Neural progenitor cell (in vitro differentiated cells): Measurements from ENCODE around the gene MCTP2. TPM values are rescaled to one million over a fixed set of nuclear protein-coding genes. Genes with fewer than 3 reads are reported as not detected.

Experiments used
- DNase-seq: peaks from one replicate; pipeline ENCODE4 v3.0.0-alpha.2; 2016; ENCODE audit warnings: low spot score
- H2AFZ ChIP-seq: fragments of 200-600 bp; sonication (generic); replicated peaks from 2 replicates; pipeline ENCODE4 v1.6.1; 2016; ENCODE audit warnings: antibody characterized with exemption
- H3F3A ChIP-seq: fragments of 200-600 bp; sonication (generic); 2 replicates; pipeline ENCODE4 v1.6.1; 2016; ENCODE audit warnings: antibody characterized with exemption, low read depth
- H3K27ac ChIP-seq: fragments of 200-600 bp; sonication (generic); 2 replicates; pipeline ENCODE4 v1.5.1; 2016; ENCODE audit warnings: mild to moderate bottlenecking
- H3K27me3 ChIP-seq: fragments of 200-600 bp; sonication (generic); 2 replicates; pipeline ENCODE4 v1.6.1; 2016; ENCODE audit warnings: mild to moderate bottlenecking, moderate library complexity
- H3K36me3 ChIP-seq: fragments of 200-600 bp; sonication (generic); 2 replicates; pipeline ENCODE4 v1.5.1; 2016
- H3K4me1 ChIP-seq: fragments of 200-600 bp; sonication (generic); 2 replicates; pipeline ENCODE4 v1.6.1; 2016; ENCODE audit warnings: mixed run types
- H3K4me2 ChIP-seq: fragments of 200-600 bp; sonication (generic); 2 replicates; pipeline ENCODE4 v1.6.1; 2016
- H3K4me3 ChIP-seq: fragments of 200-600 bp; sonication (generic); 2 replicates; pipeline ENCODE4 v1.5.1; 2016
- H3K79me2 ChIP-seq: fragments of 200-600 bp; sonication (generic); 2 replicates; pipeline ENCODE4 v1.6.1; 2016; ENCODE audit warnings: low read depth
- H3K9ac ChIP-seq: fragments of 200-600 bp; sonication (generic); 2 replicates; pipeline ENCODE4 v1.6.1; 2016
- H3K9me3 ChIP-seq: fragments of 200-600 bp; sonication (generic); 2 replicates; pipeline ENCODE4 v1.5.1; 2016; ENCODE audit warnings: low read depth
- H4K20me1 ChIP-seq: fragments of 200-600 bp; sonication (generic); 2 replicates; pipeline ENCODE4 v1.6.1; 2016; ENCODE audit warnings: low read depth
- H3K27ac Mint-ChIP-seq: 3 replicates; pipeline ENCODE4 v1.8.0; 2021; ENCODE audit warnings: mixed read lengths
- H3K27me3 Mint-ChIP-seq: 2 replicates; pipeline ENCODE4 v1.8.0; 2022; ENCODE audit warnings: low read depth, mild to moderate bottlenecking, inconsistent platforms, moderate library complexity, mixed read lengths; ENCODE audit not compliant: insufficient read depth
- H3K36me3 Mint-ChIP-seq: 3 replicates; pipeline ENCODE4 v1.8.0; 2021; ENCODE audit warnings: mixed read lengths
- H3K4me1 Mint-ChIP-seq: 3 replicates; pipeline ENCODE4 v1.8.0; 2021; ENCODE audit warnings: mixed read lengths
- H3K4me3 Mint-ChIP-seq: 3 replicates; pipeline ENCODE4 v1.8.0; 2021; ENCODE audit warnings: mild to moderate bottlenecking, moderate library complexity, mixed read lengths
- H3K9me3 Mint-ChIP-seq: 3 replicates; pipeline ENCODE4 v1.8.0; 2020; ENCODE audit warnings: mixed read lengths
- EZH2 ChIP-seq: fragments of 200-600 bp; sonication (generic); IDR thresholded peaks from 2 replicates; pipeline ENCODE4 v1.6.1; 2017; ENCODE audit warnings: antibody characterized with exemption, mild to moderate bottlenecking, moderate library complexity
- EZH2phosphoT487 ChIP-seq: fragments of 200-600 bp; sonication (generic); IDR thresholded peaks from 2 replicates; pipeline ENCODE4 v1.6.1; 2017; ENCODE audit warnings: antibody characterized with exemption
- total RNA-seq: library from RNA; depleted of rRNA; stranded (reverse); fragments of >200 nt; gene quantifications from 2 replicates; pipeline ENCODE4 v1.2.3, GENCODE V29; 2015; ENCODE audit warnings: low replicate concordance
- TF ChIP-seq, protein P1 (sequence below): fragments of 200-600 bp; sonication (generic); IDR thresholded peaks from 2 replicates; pipeline ENCODE4 v1.5.1; 2017; ENCODE audit warnings: antibody characterized with exemption, mild to moderate bottlenecking

Gene MCTP2
- total RNA-seq, 1 donor from 2014 or later: 0.17 TPM

DNA sequence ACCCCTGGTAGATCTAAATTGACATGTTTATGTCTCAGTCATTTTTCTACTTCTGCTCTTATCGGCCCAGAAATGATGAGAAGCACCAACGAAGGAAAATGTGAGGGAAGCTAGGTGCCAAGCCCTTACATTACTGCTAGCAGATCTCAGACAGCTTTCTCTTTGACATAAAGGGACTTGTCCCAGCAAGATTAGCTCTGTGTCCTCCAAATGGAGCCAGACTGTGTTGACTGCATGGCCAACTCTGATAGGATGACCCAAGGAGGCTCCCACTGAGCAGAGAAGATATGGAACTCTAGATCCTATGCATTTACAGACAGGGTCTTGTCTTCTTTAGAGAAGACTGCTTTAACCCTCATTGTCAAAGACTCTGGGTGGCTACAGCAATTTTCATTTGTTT lies 2.8 kb upstream of the MCTP2 start:
- Mint-ChIP-seq H3K27ac (no peak overlapping the region), H3K4me3 (no peak overlapping the region), H3K27me3 (peaks cover 21% of the 10 kb centered on the region), H3K36me3 (no peaks in the 10 kb centered on the region), H3K4me1 (peaks cover 8% of the 10 kb centered on the region), H3K9me3 (no peaks in the 10 kb centered on the region)
- peaks cover 8% of the 10 kb centered on the region for H3F3A ChIP-seq
- H4K20me1 ChIP-seq: no peaks in the 10 kb centered on the region
- no peaks in the 10 kb centered on the region for H3K36me3 ChIP-seq
- H3K27ac ChIP-seq: no peak overlapping the region
- no peaks in the 10 kb centered on the region for H3K9me3 ChIP-seq
- no peaks in the 10 kb centered on the region for H3K4me1 ChIP-seq
- no peak overlapping the region for H2AFZ ChIP-seq
- no peak for DNase-seq
- no peak for TF ChIP-seq EZH2phosphoT487
- TF ChIP-seq, protein P1, sequence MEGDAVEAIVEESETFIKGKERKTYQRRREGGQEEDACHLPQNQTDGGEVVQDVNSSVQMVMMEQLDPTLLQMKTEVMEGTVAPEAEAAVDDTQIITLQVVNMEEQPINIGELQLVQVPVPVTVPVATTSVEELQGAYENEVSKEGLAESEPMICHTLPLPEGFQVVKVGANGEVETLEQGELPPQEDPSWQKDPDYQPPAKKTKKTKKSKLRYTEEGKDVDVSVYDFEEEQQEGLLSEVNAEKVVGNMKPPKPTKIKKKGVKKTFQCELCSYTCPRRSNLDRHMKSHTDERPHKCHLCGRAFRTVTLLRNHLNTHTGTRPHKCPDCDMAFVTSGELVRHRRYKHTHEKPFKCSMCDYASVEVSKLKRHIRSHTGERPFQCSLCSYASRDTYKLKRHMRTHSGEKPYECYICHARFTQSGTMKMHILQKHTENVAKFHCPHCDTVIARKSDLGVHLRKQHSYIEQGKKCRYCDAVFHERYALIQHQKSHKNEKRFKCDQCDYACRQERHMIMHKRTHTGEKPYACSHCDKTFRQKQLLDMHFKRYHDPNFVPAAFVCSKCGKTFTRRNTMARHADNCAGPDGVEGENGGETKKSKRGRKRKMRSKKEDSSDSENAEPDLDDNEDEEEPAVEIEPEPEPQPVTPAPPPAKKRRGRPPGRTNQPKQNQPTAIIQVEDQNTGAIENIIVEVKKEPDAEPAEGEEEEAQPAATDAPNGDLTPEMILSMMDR: no peak
- TF ChIP-seq EZH2: no peak
- H3K27me3 ChIP-seq: peaks cover 62% of the 10 kb centered on the region
- H3K4me2 ChIP-seq: no peak overlapping the region
- no peaks in the 10 kb centered on the region for H3K79me2 ChIP-seq
- no peak overlapping the region for H3K9ac ChIP-seq
- no peak overlapping the region for H3K4me3 ChIP-seq

DNA sequence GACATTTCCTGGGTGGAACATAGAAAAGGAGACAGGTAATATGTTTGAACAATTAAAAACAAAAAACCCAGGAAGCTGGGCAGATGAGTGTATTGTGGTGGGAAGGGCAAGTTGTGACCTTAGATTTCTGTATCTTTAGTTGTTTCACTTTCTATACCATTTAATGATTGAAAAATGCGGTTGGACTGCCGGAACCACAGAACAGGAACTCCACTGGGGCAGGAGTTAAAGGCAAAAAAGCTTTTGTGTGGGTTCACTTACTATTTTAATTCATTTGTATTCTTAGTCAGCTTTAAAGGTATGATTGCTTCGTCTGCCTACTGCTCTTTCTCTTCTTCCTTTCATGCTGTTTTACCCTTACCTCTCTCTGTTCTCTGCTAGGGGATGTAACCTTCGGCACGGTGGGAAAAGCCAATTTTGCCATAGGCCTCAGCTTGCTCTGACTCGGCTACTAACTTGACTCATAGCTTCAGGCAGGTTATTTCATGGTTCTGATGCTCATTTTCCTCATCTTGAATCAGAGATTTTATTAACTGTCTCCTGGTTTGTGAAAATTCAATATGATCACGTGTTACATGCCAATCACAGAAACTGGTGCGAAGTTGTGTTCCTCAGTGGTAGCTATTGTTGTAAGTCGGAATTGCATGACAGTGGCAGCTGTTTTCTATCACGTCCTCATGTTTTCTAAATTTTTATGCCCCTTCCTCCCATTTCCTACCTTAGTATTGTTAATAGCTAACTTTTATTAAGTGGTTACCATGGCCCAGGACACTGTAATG lies 1.6 kb upstream of the MCTP2 start:
- Histone ChIP-seq H4K20me1 (no peaks in the 10 kb centered on the region), H3K4me1 (no peaks in the 10 kb centered on the region), H3K27me3 (peaks cover 74% of the 10 kb centered on the region), H3F3A (peaks cover 8% of the 10 kb centered on the region), H3K4me3 (no peak overlapping the region), H3K79me2 (no peaks in the 10 kb centered on the region), H2AFZ (no peak overlapping the region), H3K27ac (no peak overlapping the region), H3K36me3 (no peaks in the 10 kb centered on the region), H3K9me3 (no peaks in the 10 kb centered on the region), H3K4me2 (no peak overlapping the region), H3K9ac (no peak overlapping the region)
- H3K27ac Mint-ChIP-seq: no peak overlapping the region
- DNase-seq: no peak
- H3K4me3 Mint-ChIP-seq: no peak overlapping the region
- peaks cover 21% of the 10 kb centered on the region for H3K27me3 Mint-ChIP-seq
- no peaks in the 10 kb centered on the region for H3K36me3 Mint-ChIP-seq
- H3K4me1 Mint-ChIP-seq: peaks cover 8% of the 10 kb centered on the region
- no peaks in the 10 kb centered on the region for H3K9me3 Mint-ChIP-seq
- TF ChIP-seq EZH2phosphoT487 (no peak), EZH2 (no peak)
- TF ChIP-seq, protein P1: no peak

GRCh38 chr15:94230431-94230882 lies 904 bp upstream of the MCTP2 start:
- peaks cover 8% of the 10 kb centered on the region for H3F3A ChIP-seq
- H3K27ac Mint-ChIP-seq: no peak overlapping the region
- H3K27ac ChIP-seq: no peak overlapping the region
- no peaks in the 10 kb centered on the region for H3K9me3 ChIP-seq
- H3K4me1 Mint-ChIP-seq: peaks cover 8% of the 10 kb centered on the region
- no peaks in the 10 kb centered on the region for H3K79me2 ChIP-seq
- H3K4me1 ChIP-seq: no peaks in the 10 kb centered on the region
- peak overlapping the region; percentile 78 for H3K4me2 ChIP-seq
- DNase-seq: peak; percentile 16
- TF ChIP-seq EZH2phosphoT487 (no peak), EZH2 (no peak)
- TF ChIP-seq, protein P1: no peak
- H3K9ac ChIP-seq: no peak overlapping the region
- peak overlapping the region; percentile 58 for H3K4me3 ChIP-seq
- peaks cover 21% of the 10 kb centered on the region for H3K27me3 Mint-ChIP-seq
- H3K4me3 Mint-ChIP-seq: peak overlapping the region; percentile 88
- H3K36me3 ChIP-seq: no peaks in the 10 kb centered on the region
- H3K9me3 Mint-ChIP-seq: no peaks in the 10 kb centered on the region
- H4K20me1 ChIP-seq: no peaks in the 10 kb centered on the region
- peak overlapping the region; percentile 75 for H2AFZ ChIP-seq
- H3K36me3 Mint-ChIP-seq: no peaks in the 10 kb centered on the region
- peaks cover 75% of the 10 kb centered on the region for H3K27me3 ChIP-seq
